GM19035 (cell line): ENCODE results near the gene IARS2.
"Not testable (repeated sequence)": the region's sequence is repeated elsewhere in the genome, so short reads cannot be mapped to it uniquely, and the experiment has no call there.

Source experiments
- ATAC-seq: cut with Tn5 transposase; IDR thresholded peaks from one replicate; pipeline ENCODE4 v1.9.1; 2021; ENCODE audit not compliant: unreplicated experiment

Gene IARS2

GRCh38 chr1:220094016-220094911, at the start of gene IARS2:
IARS2 (plus strand) TSS chr1:220094132; CDS start chr1:220094217, 85 bp downstream.
- peak; percentile 54 for ATAC-seq

- no peak for ATAC-seq
Measured at GRCh38 chr1:220044678-220045355, 49.1 kb upstream of the IARS2 start.

GRCh38 chr1:220045356-220046051, 48.4 kb upstream of the IARS2 start:
- peak; percentile 28 for ATAC-seq

- peak; percentile 99 for ATAC-seq
Measured at GRCh38 chr1:220046052-220046930, 47.6 kb upstream of the IARS2 start, which contains the start of gene EPRS1. EPRS1 (minus strand) TSS chr1:220046505; CDS start chr1:220046388, 117 bp downstream.

- ATAC-seq, result no peak
Measured at GRCh38 chr1:220056374-220056773, 37.6 kb upstream of the IARS2 start.

GRCh38 chr1:220060876-220061275, 33.1 kb upstream of the IARS2 start:
- ATAC-seq, result no peak

GRCh38 chr1:220062629-220063028, 31.3 kb upstream of the IARS2 start:
- no peak for ATAC-seq

GRCh38 chr1:220067269-220068204, 26.4 kb upstream of the IARS2 start:
- no peak for ATAC-seq

GRCh38 chr1:220076861-220077762, 16.8 kb upstream of the IARS2 start:
- no peak for ATAC-seq

GRCh38 chr1:220077887-220078286, 16.0 kb upstream of the IARS2 start:
- ATAC-seq, result no peak

- no peak for ATAC-seq
Measured at GRCh38 chr1:220084460-220084859, 9.5 kb upstream of the IARS2 start.

- peak; percentile 45 for ATAC-seq
Measured at GRCh38 chr1:220086261-220086686, 7.7 kb upstream of the IARS2 start.

- ATAC-seq, result peak; percentile 62
Measured at GRCh38 chr1:220089650-220090556, 4.0 kb upstream of the IARS2 start, which contains the start of gene BPNT1. BPNT1 (minus strand) TSS chr1:220089788; CDS start chr1:220079846, 9,942 bp downstream.

- no peak for ATAC-seq
Measured at GRCh38 chr1:220092694-220093093, 1.2 kb upstream of the IARS2 start.

GRCh38 chr1:220093361-220094015, 444 bp upstream of the IARS2 start:
- peak; percentile 3 for ATAC-seq

GRCh38 chr1:220099826-220100225, 5.9 kb downstream of the IARS2 start:
- ATAC-seq, result no peak

- ATAC-seq, result not testable (repeated sequence)
Measured at GRCh38 chr1:220110473-220110872, 16.5 kb downstream of the IARS2 start.
